ENCODE measurements around the gene MRGPRX1. TPM values are rescaled to one million over a fixed set of nuclear protein-coding genes. Genes with fewer than 3 reads are reported as not detected.
"Not testable (repeated sequence)": the region's sequence is repeated elsewhere in the genome, so short reads cannot be mapped to it uniquely, and the experiment has no call there.

MRGPRX1 gene
- total and polyA plus RNA-seq, 2 experiments from 2014 or later, result not detected

DNA sequence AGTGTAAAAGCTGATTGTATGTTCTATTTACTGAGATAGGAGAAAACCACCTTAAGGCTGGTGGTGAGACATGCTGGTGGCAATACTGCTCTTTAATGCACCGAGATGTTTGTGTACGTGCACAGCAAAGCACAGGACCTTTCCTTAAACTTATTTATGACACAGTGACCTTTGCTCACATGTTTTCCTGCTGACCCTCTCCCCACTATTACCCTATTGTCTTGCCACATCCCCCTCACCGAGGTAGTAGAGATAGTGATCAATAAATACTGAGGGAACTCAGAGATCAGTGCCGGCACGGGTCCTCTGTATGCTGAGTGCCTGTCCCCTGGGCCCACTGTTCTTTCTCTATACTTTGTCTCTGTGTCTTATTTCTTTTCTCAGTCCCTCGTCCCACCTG lies 38.6 kb downstream of the MRGPRX1 start:
- not testable (repeated sequence) for H3K9me2 ChIP-seq (ENCODE audit: insufficient read depth); H3K4me3 ChIP-seq; H3F3A ChIP-seq (replicated peaks; ENCODE audit: low read depth); H3K4me3 Mint-ChIP-seq; H3K4me1 ChIP-seq (ENCODE audit: insufficient read depth); H3K27me3 Mint-ChIP-seq (ENCODE audit: insufficient read depth, low read depth, poor library complexity); H3K27me3 ChIP-seq (ENCODE audit: insufficient read depth); ATAC-seq; DNase-seq (ENCODE audit: low spot score); H3K79me2 ChIP-seq (replicated peaks; ENCODE audit: insufficient read depth); H3K27ac Mint-ChIP-seq; H3K27ac ChIP-seq (ENCODE audit: low read depth); H3K36me3 ChIP-seq (ENCODE audit: insufficient read depth); H3K9me3 Mint-ChIP-seq; H3K36me3 Mint-ChIP-seq (ENCODE audit: low read depth); H4K20me1 ChIP-seq (replicated peaks; ENCODE audit: insufficient read depth)
- H3K4me2 ChIP-seq, result 0 out of 2 replicates have a peak overlapping the region, but pooled peaks have one; percentile 27
- peaks cover 15% of the 10 kb centered on the region for H3K4me1 Mint-ChIP-seq
- H2AFZ ChIP-seq, result peak overlapping the region; percentile 59; the same call in 1 of the 2 replicates

DNA sequence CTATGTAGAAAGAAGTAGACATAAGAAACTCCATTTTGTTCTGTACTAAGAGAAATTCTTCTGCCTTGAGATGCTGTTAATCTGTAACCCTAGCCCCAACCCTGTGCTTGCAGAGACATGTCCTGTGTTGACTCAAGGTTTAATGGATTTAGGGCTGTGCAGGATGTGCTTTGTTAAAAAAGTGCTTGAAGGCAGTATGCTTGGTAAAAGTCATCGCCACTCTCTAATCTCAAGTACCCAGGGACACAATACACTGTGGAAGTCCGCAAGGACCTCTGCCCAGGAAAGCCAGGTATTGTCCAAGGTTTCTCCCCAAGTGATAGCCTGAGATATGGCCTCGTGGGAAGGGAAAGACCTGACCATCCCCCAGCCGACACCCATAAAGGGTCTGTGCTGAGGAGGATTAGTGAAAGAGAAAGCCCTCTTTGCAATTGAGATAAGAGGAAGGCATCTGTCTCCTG lies 39.0 kb downstream of the MRGPRX1 start:
- not testable (repeated sequence) for H3K79me2 ChIP-seq (replicated peaks; ENCODE audit: insufficient read depth); H3K27ac Mint-ChIP-seq; H4K20me1 ChIP-seq (replicated peaks; ENCODE audit: insufficient read depth); H3K36me3 Mint-ChIP-seq (ENCODE audit: low read depth); H3K27ac ChIP-seq (ENCODE audit: low read depth); H3K9me2 ChIP-seq (ENCODE audit: insufficient read depth); H3K36me3 ChIP-seq (ENCODE audit: insufficient read depth); H3F3A ChIP-seq (replicated peaks; ENCODE audit: low read depth); H3K4me1 ChIP-seq (ENCODE audit: insufficient read depth); H3K27me3 ChIP-seq (ENCODE audit: insufficient read depth); H3K27me3 Mint-ChIP-seq (ENCODE audit: insufficient read depth, low read depth, poor library complexity); H3K4me3 ChIP-seq; ATAC-seq; H3K9me3 Mint-ChIP-seq; H3K4me3 Mint-ChIP-seq
- DNase-seq (ENCODE audit: low spot score), result peak; percentile 17
- Histone ChIP-seq H3K4me2 (0 out of 2 replicates have a peak overlapping the region, but pooled peaks have one; percentile 27), H2AFZ (peak overlapping the region; percentile 80)
- peaks cover 15% of the 10 kb centered on the region for H3K4me1 Mint-ChIP-seq

DNA sequence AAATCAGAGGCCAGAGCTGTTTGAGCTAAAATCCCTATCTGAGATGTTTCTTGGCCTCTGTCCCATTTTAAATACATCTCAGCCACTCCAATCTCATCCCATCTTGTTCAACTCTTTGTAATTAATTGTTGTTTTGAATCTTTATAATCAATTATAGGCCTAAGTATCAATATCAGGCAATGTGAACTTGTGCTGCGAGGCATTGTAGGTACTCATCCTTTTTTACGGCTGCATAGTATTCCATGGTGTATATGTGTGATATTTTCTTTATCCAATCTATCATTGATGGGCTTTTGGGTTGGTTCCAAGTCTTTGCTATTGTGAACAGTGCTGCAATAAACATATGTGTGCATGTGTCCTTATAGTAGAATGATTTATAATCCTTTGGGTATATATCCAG lies 47.5 kb downstream of the MRGPRX1 start:
- not testable (repeated sequence) for DNase-seq (ENCODE audit: low spot score); H3K27ac Mint-ChIP-seq; H3K4me2 ChIP-seq; H3K4me1 ChIP-seq (ENCODE audit: insufficient read depth); H3F3A ChIP-seq (replicated peaks; ENCODE audit: low read depth); H3K9me2 ChIP-seq (ENCODE audit: insufficient read depth); H3K79me2 ChIP-seq (replicated peaks; ENCODE audit: insufficient read depth); H3K27ac ChIP-seq (ENCODE audit: low read depth); H4K20me1 ChIP-seq (replicated peaks; ENCODE audit: insufficient read depth); ATAC-seq; H2AFZ ChIP-seq; H3K27me3 ChIP-seq (ENCODE audit: insufficient read depth); H3K4me3 ChIP-seq; H3K36me3 Mint-ChIP-seq (ENCODE audit: low read depth); H3K9me3 Mint-ChIP-seq; H3K36me3 ChIP-seq (ENCODE audit: insufficient read depth); H3K4me1 Mint-ChIP-seq; H3K27me3 Mint-ChIP-seq (ENCODE audit: insufficient read depth, low read depth, poor library complexity); H3K4me3 Mint-ChIP-seq

DNA sequence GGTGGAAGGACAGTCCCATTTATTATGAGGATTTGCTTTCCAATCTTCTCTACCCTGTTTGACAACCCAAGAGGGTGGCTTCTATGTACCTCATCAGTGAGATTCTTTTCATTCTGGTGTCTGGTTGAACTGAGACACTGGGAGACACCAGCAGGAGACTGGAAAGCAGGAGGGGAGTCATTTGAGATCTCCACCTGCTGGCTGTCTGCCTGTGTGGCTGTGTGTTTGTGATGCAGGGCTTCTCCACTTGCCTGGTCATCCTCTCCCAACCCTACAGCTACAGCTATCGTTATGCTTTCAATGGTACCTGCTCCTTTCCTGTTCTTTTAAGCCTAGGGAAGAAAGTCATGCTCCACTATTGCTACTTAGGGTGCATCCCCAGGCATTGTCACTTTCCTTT lies 48.6 kb downstream of the MRGPRX1 start:
- ATAC-seq (peak; percentile 55), DNase-seq (ENCODE audit: low spot score) (peak; percentile 20)
- no peaks in the 10 kb centered on the region for H3K4me1 Mint-ChIP-seq
- Histone ChIP-seq H3K4me1 (ENCODE audit: insufficient read depth) (no peaks in the 10 kb centered on the region), H3K4me3 (no peak overlapping the region), H3K36me3 (ENCODE audit: insufficient read depth) (no peaks in the 10 kb centered on the region), H3F3A (replicated peaks; ENCODE audit: low read depth) (no peaks in the 10 kb centered on the region), H3K27me3 (ENCODE audit: insufficient read depth) (no peaks in the 10 kb centered on the region), H4K20me1 (replicated peaks; ENCODE audit: insufficient read depth) (no peaks in the 10 kb centered on the region), H3K27ac (ENCODE audit: low read depth) (no peak overlapping the region), H3K4me2 (no peak overlapping the region), H3K79me2 (replicated peaks; ENCODE audit: insufficient read depth) (no peaks in the 10 kb centered on the region), H3K9me2 (ENCODE audit: insufficient read depth) (no peaks in the 10 kb centered on the region), H2AFZ (no peak overlapping the region)
- no peak for TF ChIP-seq POLR2AphosphoS5 (IDR thresholded peaks at IDR 0.05; ENCODE audit: low read depth)
- TF ChIP-seq, protein P1, sequence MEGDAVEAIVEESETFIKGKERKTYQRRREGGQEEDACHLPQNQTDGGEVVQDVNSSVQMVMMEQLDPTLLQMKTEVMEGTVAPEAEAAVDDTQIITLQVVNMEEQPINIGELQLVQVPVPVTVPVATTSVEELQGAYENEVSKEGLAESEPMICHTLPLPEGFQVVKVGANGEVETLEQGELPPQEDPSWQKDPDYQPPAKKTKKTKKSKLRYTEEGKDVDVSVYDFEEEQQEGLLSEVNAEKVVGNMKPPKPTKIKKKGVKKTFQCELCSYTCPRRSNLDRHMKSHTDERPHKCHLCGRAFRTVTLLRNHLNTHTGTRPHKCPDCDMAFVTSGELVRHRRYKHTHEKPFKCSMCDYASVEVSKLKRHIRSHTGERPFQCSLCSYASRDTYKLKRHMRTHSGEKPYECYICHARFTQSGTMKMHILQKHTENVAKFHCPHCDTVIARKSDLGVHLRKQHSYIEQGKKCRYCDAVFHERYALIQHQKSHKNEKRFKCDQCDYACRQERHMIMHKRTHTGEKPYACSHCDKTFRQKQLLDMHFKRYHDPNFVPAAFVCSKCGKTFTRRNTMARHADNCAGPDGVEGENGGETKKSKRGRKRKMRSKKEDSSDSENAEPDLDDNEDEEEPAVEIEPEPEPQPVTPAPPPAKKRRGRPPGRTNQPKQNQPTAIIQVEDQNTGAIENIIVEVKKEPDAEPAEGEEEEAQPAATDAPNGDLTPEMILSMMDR (conservative IDR thresholded peaks at IDR 0.05; ENCODE audit: low read depth in 2 of 2), result peak in 1 of 2 experiments; percentile 37; a peak in 1 of 4 replicates
- H3K27me3 Mint-ChIP-seq (ENCODE audit: insufficient read depth, low read depth, poor library complexity), result peaks cover 3% of the 10 kb centered on the region
- H3K4me3 Mint-ChIP-seq, result no peak overlapping the region
- H3K36me3 Mint-ChIP-seq (ENCODE audit: low read depth), result no peaks in the 10 kb centered on the region
- peaks cover 8% of the 10 kb centered on the region; the same call in 2 of the 3 replicates for H3K9me3 Mint-ChIP-seq
- H3K27ac Mint-ChIP-seq, result no peak overlapping the region

Other genes starting within 250 kb of the MRGPRX1 start
- 0.45 and 0.70 TPM in 2 replicates for gene TMEM86A, start 240.6 kb downstream of the MRGPRX1 start, total RNA-seq (2014; rRNA removed; shearing (Covaris generic))
- gene TMEM86A, start 240.6 kb downstream of the MRGPRX1 start, polyA plus RNA-seq (2016; fragmentation: Nextera tagmentation; extraction: Ambion mirVana), result 0.91 and 0.99 TPM in 2 replicates
- not detected in 2 replicates for gene IGSF22, start 213.2 kb downstream of the MRGPRX1 start, total RNA-seq (2014; rRNA removed; shearing (Covaris generic))
- gene IGSF22, start 213.2 kb downstream of the MRGPRX1 start, polyA plus RNA-seq (2016; fragmentation: Nextera tagmentation; extraction: Ambion mirVana), result 0.37 and 0.85 TPM in 2 replicates
- 4.9 and 5.7 TPM in 2 replicates for gene PTPN5, start 147.6 kb downstream of the MRGPRX1 start, total RNA-seq (2014; rRNA removed; shearing (Covaris generic))
- gene PTPN5, start 147.6 kb downstream of the MRGPRX1 start, polyA plus RNA-seq (2016; fragmentation: Nextera tagmentation; extraction: Ambion mirVana), result 3.6 and 3.7 TPM in 2 replicates
- gene MRGPRX2, start 121.3 kb upstream of the MRGPRX1 start, total RNA-seq (2014; rRNA removed; shearing (Covaris generic)), result not detected in 2 replicates
- not detected in 2 replicates for gene MRGPRX2, start 121.3 kb upstream of the MRGPRX1 start, polyA plus RNA-seq (2016; fragmentation: Nextera tagmentation; extraction: Ambion mirVana)
- 27.7 and 30.0 TPM in 2 replicates for gene ZDHHC13, start 177.8 kb upstream of the MRGPRX1 start, total RNA-seq (2014; rRNA removed; shearing (Covaris generic))
- 18.2 and 21.0 TPM in 2 replicates for gene ZDHHC13, start 177.8 kb upstream of the MRGPRX1 start, polyA plus RNA-seq (2016; fragmentation: Nextera tagmentation; extraction: Ambion mirVana)